GM23338 (cell line): Measurements from ENCODE around the gene RAMP1. TPM values are rescaled to one million over a fixed set of nuclear protein-coding genes. Genes with fewer than 3 reads are reported as not detected.

Experiments used
- ATAC-seq: fragments of 200-7000 bp; cut with Tn5 transposase; 3 replicates; pipeline ENCODE4 v1.9.1; 2020
- DNase-seq: peaks from one replicate; pipeline ENCODE4 v3.0.0-alpha.2; 2015; ENCODE audit warnings: low spot score
- H2AFZ ChIP-seq: fragments of 200-600 bp; sonication (generic); 2 replicates; pipeline ENCODE4 v1.8.0; 2016; ENCODE audit warnings: antibody characterized with exemption, mild to moderate bottlenecking, moderate library complexity
- H3F3A ChIP-seq: fragments of 200-600 bp; sonication (generic); replicated peaks from 2 replicates; pipeline ENCODE4 v1.8.0; 2017; ENCODE audit warnings: antibody characterized with exemption, mixed run types, low read depth
- H3K27ac ChIP-seq: fragments of 200-600 bp; sonication (generic); 2 replicates; pipeline ENCODE4 v1.6.1; 2016; ENCODE audit warnings: low read depth
- H3K27me3 ChIP-seq: fragments of 200-600 bp; sonication (generic); 2 replicates; pipeline ENCODE4 v1.8.0; 2016; ENCODE audit warnings: mild to moderate bottlenecking, mixed run types, moderate library complexity; ENCODE audit not compliant: insufficient read depth
- H3K36me3 ChIP-seq: fragments of 200-600 bp; sonication (generic); 2 replicates; pipeline ENCODE4 v1.8.0; 2016; ENCODE audit warnings: mild to moderate bottlenecking; ENCODE audit not compliant: insufficient read depth
- H3K4me1 ChIP-seq: fragments of 200-600 bp; sonication (generic); 2 replicates; pipeline ENCODE4 v1.8.0; 2016; ENCODE audit warnings: mild to moderate bottlenecking, moderate library complexity; ENCODE audit not compliant: insufficient read depth
- H3K4me2 ChIP-seq: fragments of 200-600 bp; sonication (generic); 2 replicates; pipeline ENCODE4 v1.7.1; 2017; ENCODE audit warnings: mixed run types
- H3K4me3 ChIP-seq: fragments of 200-600 bp; sonication (generic); 2 replicates; pipeline ENCODE4 v1.6.1; 2016; ENCODE audit warnings: mixed run types
- H3K79me2 ChIP-seq: fragments of 200-600 bp; sonication (generic); replicated peaks from 2 replicates; pipeline ENCODE4 v1.8.0; 2017; ENCODE audit warnings: mild to moderate bottlenecking; ENCODE audit not compliant: insufficient read depth
- H3K9me2 ChIP-seq: fragments of 200-600 bp; sonication (generic); 2 replicates; pipeline ENCODE4 v1.8.0; 2017; ENCODE audit not compliant: insufficient read depth
- H4K20me1 ChIP-seq: fragments of 200-600 bp; sonication (generic); replicated peaks from 2 replicates; pipeline ENCODE4 v1.8.0; 2017; ENCODE audit warnings: mild to moderate bottlenecking; ENCODE audit not compliant: insufficient read depth
- H3K27ac Mint-ChIP-seq: 2 replicates; pipeline ENCODE4 v1.8.0; 2020; ENCODE audit warnings: inconsistent platforms, mild to moderate bottlenecking, moderate library complexity, mixed read lengths
- H3K27me3 Mint-ChIP-seq: 3 replicates; pipeline ENCODE4 v1.8.0; 2022; ENCODE audit warnings: low read depth, mild to moderate bottlenecking, moderate library complexity, mixed read lengths, inconsistent platforms; ENCODE audit not compliant: insufficient read depth, poor library complexity
- H3K36me3 Mint-ChIP-seq: 3 replicates; pipeline ENCODE4 v1.8.0; 2021; ENCODE audit warnings: low read depth, mild to moderate bottlenecking, inconsistent platforms, moderate library complexity, mixed read lengths
- H3K4me1 Mint-ChIP-seq: 3 replicates; pipeline ENCODE4 v1.8.0; 2020; ENCODE audit warnings: mild to moderate bottlenecking, inconsistent platforms, mixed read lengths
- H3K4me3 Mint-ChIP-seq: 3 replicates; pipeline ENCODE4 v1.8.0; 2021; ENCODE audit warnings: moderate library complexity, mild to moderate bottlenecking, inconsistent platforms, mixed read lengths
- H3K9me3 Mint-ChIP-seq: 3 replicates; pipeline ENCODE4 v1.8.0; 2020; ENCODE audit warnings: moderate library complexity, mild to moderate bottlenecking, inconsistent platforms, mixed read lengths
- CREB1 ChIP-seq: fragments of 250-450 bp; sonication (Bioruptor Pico); IDR thresholded peaks from 2 replicates; pipeline ENCODE4 v1.5.0; 2020; ENCODE audit warnings: low read depth, mild to moderate bottlenecking, moderate library complexity
- EZH2phosphoT487 ChIP-seq: fragments of 200-600 bp; sonication (generic); IDR thresholded peaks from one replicate; pipeline ENCODE4 v1.8.1; 2018; ENCODE audit warnings: antibody characterized with exemption; ENCODE audit not compliant: unreplicated experiment
- JUNB ChIP-seq: IDR thresholded peaks from one replicate; pipeline ENCODE4 v1.6.1; 2016; ENCODE audit warnings: antibody characterized with exemption; ENCODE audit not compliant: unreplicated experiment
- ZNF331 ChIP-seq: fragments of 250-450 bp; sonication (Bioruptor Pico); IDR thresholded peaks from 2 replicates; pipeline ENCODE4 v1.5.0; 2020; ENCODE audit warnings: low read depth, mild to moderate bottlenecking, moderate library complexity
- polyA plus RNA-seq: library from polyadenylated mRNA; unstranded; fragments of >200 nt; fragmentation: Nextera tagmentation; extraction: Ambion mirVana; gene quantifications from 2 replicates; pipeline ENCODE4 v1.2.1, GENCODE V29; 2016
- total RNA-seq: library from RNA; depleted of rRNA; stranded (reverse); fragments of >200 nt; shearing (Covaris generic); gene quantifications from 2 replicates; pipeline ENCODE4 v1.2.3, GENCODE V29; 2014
- TF ChIP-seq, protein P1 (sequence below), 2 experiments: fragments of 200-600 bp in 1 of 2; sonication (generic) in 1 of 2; conservative IDR thresholded peaks; 2 replicates each; pipeline versions ENCODE4 v1.5.1 to v1.6.1; 2016 to 2017; ENCODE audit warnings: antibody characterized with exemption in 2 of 2, low read depth in 2 of 2, mild to moderate bottlenecking in 2 of 2, moderate library complexity in 1 of 2
- TF ChIP-seq, protein P2 (sequence below): fragments of 250-450 bp; sonication (Bioruptor Pico); IDR thresholded peaks from 2 replicates; pipeline ENCODE4 v1.5.0; 2020; ENCODE audit warnings: mild to moderate bottlenecking, moderate library complexity
- TF ChIP-seq, protein P3 (sequence below): IDR thresholded peaks from one replicate; pipeline ENCODE4 v1.6.1; 2018; ENCODE audit warnings: antibody characterized with exemption; ENCODE audit not compliant: unreplicated experiment

The RAMP1 gene
- total and polyA plus RNA-seq, 2 experiments from 2014 or later, result 1.7 to 3.3 TPM

DNA sequence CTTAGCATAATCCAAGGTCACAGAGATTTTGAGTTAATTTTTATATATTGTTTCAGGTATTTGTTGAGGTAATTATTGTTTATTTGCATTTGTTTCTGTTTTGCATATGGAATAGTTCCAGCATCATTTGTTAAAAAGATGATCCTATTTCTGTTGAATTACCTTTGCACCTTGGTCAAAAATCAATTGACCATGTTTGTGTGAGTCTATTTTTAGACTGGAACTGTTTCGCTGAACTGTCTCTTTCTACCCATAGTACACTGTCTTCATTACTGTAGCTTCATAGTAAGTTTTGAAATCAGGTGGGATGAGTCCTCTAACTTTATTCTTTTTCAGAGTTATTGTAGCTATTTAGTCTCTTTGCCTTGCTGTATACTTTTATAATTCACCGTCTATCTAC, 28.9 kb upstream of the RAMP1 start:
- H3K4me3 Mint-ChIP-seq, result no peak overlapping the region
- Histone ChIP-seq H3K36me3 (no peaks in the 10 kb centered on the region), H3K4me2 (no peak overlapping the region), H3K79me2 (no peaks in the 10 kb centered on the region), H3K4me1 (no peaks in the 10 kb centered on the region), H4K20me1 (no peaks in the 10 kb centered on the region), H3K27me3 (no peaks in the 10 kb centered on the region), H3K27ac (no peak overlapping the region), H2AFZ (no peak overlapping the region), H3K4me3 (no peak overlapping the region), H3F3A (no peaks in the 10 kb centered on the region), H3K9me2 (no peaks in the 10 kb centered on the region)
- TF ChIP-seq EZH2phosphoT487 (no peak), CREB1 (no peak), ZNF331 (CRISPR knock-in tag) (no peak), JUNB (no peak)
- TF ChIP-seq, protein P1, sequence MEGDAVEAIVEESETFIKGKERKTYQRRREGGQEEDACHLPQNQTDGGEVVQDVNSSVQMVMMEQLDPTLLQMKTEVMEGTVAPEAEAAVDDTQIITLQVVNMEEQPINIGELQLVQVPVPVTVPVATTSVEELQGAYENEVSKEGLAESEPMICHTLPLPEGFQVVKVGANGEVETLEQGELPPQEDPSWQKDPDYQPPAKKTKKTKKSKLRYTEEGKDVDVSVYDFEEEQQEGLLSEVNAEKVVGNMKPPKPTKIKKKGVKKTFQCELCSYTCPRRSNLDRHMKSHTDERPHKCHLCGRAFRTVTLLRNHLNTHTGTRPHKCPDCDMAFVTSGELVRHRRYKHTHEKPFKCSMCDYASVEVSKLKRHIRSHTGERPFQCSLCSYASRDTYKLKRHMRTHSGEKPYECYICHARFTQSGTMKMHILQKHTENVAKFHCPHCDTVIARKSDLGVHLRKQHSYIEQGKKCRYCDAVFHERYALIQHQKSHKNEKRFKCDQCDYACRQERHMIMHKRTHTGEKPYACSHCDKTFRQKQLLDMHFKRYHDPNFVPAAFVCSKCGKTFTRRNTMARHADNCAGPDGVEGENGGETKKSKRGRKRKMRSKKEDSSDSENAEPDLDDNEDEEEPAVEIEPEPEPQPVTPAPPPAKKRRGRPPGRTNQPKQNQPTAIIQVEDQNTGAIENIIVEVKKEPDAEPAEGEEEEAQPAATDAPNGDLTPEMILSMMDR (conservative IDR thresholded peaks at IDR 0.05; ENCODE audit: low read depth in 2 of 2), result no peak
- TF ChIP-seq, protein P2, sequence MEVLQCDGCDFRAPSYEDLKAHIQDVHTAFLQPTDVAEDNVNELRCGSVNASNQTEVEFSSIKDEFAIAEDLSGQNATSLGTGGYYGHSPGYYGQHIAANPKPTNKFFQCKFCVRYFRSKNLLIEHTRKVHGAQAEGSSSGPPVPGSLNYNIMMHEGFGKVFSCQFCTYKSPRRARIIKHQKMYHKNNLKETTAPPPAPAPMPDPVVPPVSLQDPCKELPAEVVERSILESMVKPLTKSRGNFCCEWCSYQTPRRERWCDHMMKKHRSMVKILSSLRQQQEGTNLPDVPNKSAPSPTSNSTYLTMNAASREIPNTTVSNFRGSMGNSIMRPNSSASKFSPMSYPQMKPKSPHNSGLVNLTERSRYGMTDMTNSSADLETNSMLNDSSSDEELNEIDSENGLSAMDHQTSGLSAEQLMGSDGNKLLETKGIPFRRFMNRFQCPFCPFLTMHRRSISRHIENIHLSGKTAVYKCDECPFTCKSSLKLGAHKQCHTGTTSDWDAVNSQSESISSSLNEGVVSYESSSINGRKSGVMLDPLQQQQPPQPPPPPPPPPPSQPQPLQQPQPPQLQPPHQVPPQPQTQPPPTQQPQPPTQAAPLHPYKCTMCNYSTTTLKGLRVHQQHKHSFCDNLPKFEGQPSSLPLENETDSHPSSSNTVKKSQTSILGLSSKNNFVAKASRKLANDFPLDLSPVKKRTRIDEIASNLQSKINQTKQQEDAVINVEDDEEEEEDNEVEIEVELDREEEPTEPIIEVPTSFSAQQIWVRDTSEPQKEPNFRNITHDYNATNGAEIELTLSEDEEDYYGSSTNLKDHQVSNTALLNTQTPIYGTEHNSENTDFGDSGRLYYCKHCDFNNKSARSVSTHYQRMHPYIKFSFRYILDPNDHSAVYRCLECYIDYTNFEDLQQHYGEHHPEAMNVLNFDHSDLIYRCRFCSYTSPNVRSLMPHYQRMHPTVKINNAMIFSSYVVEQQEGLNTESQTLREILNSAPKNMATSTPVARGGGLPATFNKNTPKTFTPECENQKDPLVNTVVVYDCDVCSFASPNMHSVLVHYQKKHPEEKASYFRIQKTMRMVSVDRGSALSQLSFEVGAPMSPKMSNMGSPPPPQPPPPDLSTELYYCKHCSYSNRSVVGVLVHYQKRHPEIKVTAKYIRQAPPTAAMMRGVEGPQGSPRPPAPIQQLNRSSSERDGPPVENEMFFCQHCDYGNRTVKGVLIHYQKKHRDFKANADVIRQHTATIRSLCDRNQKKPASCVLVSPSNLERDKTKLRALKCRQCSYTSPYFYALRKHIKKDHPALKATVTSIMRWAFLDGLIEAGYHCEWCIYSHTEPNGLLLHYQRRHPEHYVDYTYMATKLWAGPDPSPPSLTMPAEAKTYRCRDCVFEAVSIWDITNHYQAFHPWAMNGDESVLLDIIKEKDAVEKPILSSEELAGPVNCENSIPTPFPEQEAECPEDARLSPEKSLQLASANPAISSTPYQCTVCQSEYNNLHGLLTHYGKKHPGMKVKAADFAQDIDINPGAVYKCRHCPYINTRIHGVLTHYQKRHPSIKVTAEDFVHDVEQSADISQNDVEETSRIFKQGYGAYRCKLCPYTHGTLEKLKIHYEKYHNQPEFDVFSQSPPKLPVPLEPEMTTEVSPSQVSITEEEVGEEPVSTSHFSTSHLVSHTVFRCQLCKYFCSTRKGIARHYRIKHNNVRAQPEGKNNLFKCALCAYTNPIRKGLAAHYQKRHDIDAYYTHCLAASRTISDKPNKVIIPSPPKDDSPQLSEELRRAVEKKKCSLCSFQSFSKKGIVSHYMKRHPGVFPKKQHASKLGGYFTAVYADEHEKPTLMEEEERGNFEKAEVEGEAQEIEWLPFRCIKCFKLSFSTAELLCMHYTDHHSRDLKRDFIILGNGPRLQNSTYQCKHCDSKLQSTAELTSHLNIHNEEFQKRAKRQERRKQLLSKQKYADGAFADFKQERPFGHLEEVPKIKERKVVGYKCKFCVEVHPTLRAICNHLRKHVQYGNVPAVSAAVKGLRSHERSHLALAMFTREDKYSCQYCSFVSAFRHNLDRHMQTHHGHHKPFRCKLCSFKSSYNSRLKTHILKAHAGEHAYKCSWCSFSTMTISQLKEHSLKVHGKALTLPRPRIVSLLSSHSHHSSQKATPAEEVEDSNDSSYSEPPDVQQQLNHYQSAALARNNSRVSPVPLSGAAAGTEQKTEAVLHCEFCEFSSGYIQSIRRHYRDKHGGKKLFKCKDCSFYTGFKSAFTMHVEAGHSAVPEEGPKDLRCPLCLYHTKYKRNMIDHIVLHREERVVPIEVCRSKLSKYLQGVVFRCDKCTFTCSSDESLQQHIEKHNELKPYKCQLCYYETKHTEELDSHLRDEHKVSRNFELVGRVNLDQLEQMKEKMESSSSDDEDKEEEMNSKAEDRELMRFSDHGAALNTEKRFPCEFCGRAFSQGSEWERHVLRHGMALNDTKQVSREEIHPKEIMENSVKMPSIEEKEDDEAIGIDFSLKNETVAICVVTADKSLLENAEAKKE, result no peak
- TF ChIP-seq, protein P3, sequence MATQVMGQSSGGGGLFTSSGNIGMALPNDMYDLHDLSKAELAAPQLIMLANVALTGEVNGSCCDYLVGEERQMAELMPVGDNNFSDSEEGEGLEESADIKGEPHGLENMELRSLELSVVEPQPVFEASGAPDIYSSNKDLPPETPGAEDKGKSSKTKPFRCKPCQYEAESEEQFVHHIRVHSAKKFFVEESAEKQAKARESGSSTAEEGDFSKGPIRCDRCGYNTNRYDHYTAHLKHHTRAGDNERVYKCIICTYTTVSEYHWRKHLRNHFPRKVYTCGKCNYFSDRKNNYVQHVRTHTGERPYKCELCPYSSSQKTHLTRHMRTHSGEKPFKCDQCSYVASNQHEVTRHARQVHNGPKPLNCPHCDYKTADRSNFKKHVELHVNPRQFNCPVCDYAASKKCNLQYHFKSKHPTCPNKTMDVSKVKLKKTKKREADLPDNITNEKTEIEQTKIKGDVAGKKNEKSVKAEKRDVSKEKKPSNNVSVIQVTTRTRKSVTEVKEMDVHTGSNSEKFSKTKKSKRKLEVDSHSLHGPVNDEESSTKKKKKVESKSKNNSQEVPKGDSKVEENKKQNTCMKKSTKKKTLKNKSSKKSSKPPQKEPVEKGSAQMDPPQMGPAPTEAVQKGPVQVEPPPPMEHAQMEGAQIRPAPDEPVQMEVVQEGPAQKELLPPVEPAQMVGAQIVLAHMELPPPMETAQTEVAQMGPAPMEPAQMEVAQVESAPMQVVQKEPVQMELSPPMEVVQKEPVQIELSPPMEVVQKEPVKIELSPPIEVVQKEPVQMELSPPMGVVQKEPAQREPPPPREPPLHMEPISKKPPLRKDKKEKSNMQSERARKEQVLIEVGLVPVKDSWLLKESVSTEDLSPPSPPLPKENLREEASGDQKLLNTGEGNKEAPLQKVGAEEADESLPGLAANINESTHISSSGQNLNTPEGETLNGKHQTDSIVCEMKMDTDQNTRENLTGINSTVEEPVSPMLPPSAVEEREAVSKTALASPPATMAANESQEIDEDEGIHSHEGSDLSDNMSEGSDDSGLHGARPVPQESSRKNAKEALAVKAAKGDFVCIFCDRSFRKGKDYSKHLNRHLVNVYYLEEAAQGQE, result no peak
- no peak for ATAC-seq
- no peak for DNase-seq
- no peaks in the 10 kb centered on the region for H3K4me1 Mint-ChIP-seq
- H3K9me3 Mint-ChIP-seq, result no peaks in the 10 kb centered on the region
- H3K27ac Mint-ChIP-seq, result no peak overlapping the region
- H3K27me3 Mint-ChIP-seq, result no peaks in the 10 kb centered on the region
- no peaks in the 10 kb centered on the region for H3K36me3 Mint-ChIP-seq
